DOHH2 (cell line): Measurements from ENCODE around the gene CDH4.

ENCODE experiments used
- H3F3A ChIP-seq: fragments of 200-600 bp; sonication (generic), shearing (Covaris generic); 2 replicates; pipeline ENCODE4 v1.6.0; 2016; ENCODE audit warnings: antibody characterized with exemption, mild to moderate bottlenecking; ENCODE audit not compliant: control insufficient read depth, insufficient read depth
- H3K27ac ChIP-seq: fragments of 200-600 bp; sonication (generic); 2 replicates; pipeline ENCODE4 v1.5.1; 2014; ENCODE audit warnings: low read depth, mild to moderate bottlenecking, low read length, moderate library complexity
- H3K27me3 ChIP-seq: fragments of 200-600 bp; sonication (generic); 2 replicates; pipeline ENCODE4 v1.6.1; 2014; ENCODE audit warnings: mild to moderate bottlenecking, low read length, mixed read lengths; ENCODE audit not compliant: control insufficient read depth
- H3K36me3 ChIP-seq: fragments of 200-600 bp; sonication (generic); 2 replicates; pipeline ENCODE4 v1.6.1; 2014; ENCODE audit warnings: mild to moderate bottlenecking, low read length, moderate library complexity, mixed read lengths; ENCODE audit not compliant: control insufficient read depth
- H3K4me1 ChIP-seq: fragments of 200-600 bp; sonication (generic); 2 replicates; pipeline ENCODE4 v1.6.1; 2014; ENCODE audit warnings: mild to moderate bottlenecking, low read length, mixed read lengths; ENCODE audit not compliant: control insufficient read depth
- H3K4me2 ChIP-seq: fragments of 200-600 bp; sonication (generic); 2 replicates; pipeline ENCODE4 v1.6.0; 2014; ENCODE audit warnings: mild to moderate bottlenecking, low read length, moderate library complexity
- H3K4me3 ChIP-seq: fragments of 200-600 bp; sonication (generic); 2 replicates; pipeline ENCODE4 v1.5.1; 2014; ENCODE audit warnings: mild to moderate bottlenecking, low read length, mixed read lengths
- H3K79me2 ChIP-seq: fragments of 200-600 bp; sonication (generic); 2 replicates; pipeline ENCODE4 v1.6.1; 2014; ENCODE audit warnings: mild to moderate bottlenecking, low read length, mixed read lengths; ENCODE audit not compliant: control insufficient read depth
- H3K9me2 ChIP-seq: fragments of 200-600 bp; sonication (generic); replicated peaks from 2 replicates; pipeline ENCODE4 v1.6.1; 2014; ENCODE audit warnings: mild to moderate bottlenecking, low read length, mixed read lengths; ENCODE audit not compliant: control insufficient read depth
- H3K9me3 ChIP-seq: fragments of 200-600 bp; sonication (generic); 2 replicates; pipeline ENCODE4 v1.6.1; 2014; ENCODE audit warnings: antibody characterized with exemption, low read length, mixed read lengths; ENCODE audit not compliant: control insufficient read depth, insufficient read depth
- H4K20me1 ChIP-seq: fragments of 200-600 bp; sonication (generic); 2 replicates; pipeline ENCODE4 v1.6.0; 2014; ENCODE audit warnings: low read depth, mild to moderate bottlenecking, antibody characterized with exemption, low read length, moderate library complexity; ENCODE audit not compliant: control insufficient read depth, insufficient read depth
- EZH2phosphoT487 ChIP-seq: fragments of 200-600 bp; sonication (generic); IDR thresholded peaks from 2 replicates; pipeline ENCODE4 v1.6.1; 2017; ENCODE audit warnings: borderline replicate concordance, mild to moderate bottlenecking, antibody characterized with exemption, low read length, moderate library complexity, mixed read lengths
- TF ChIP-seq, protein P1 (sequence below): fragments of 200-600 bp; sonication (generic); IDR thresholded peaks from one replicate; pipeline ENCODE4 v1.5.1; 2014; ENCODE audit warnings: antibody characterized with exemption, mild to moderate bottlenecking, low read depth, low read length; ENCODE audit not compliant: poor library complexity, severe bottlenecking

CDH4 gene

DNA sequence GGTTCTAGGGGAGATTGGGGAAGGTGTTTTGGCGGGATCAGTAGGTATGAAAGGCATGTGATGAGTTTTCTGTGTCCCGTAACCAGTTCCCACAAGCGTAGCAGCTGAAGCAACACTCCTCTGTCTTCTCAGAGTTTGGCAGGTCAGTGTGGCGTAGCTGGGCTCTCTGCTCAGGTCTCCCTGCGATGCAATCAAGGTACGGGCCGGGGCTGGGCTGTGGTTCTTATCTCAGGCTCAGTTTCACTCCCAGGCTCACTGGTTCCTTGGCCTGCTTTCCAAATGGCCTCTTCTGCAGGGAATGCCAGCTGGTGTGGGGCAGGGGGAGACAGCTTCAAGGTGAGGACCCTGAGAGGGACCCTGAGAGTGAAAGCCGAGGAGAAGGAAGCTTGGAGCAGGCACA is 280.7 kb downstream of the CDH4 start:
- H3K4me1 ChIP-seq = no peaks in the 10 kb centered on the region
- H3K79me2 ChIP-seq = no peaks in the 10 kb centered on the region
- no peaks in the 10 kb centered on the region for H3K9me3 ChIP-seq
- no peaks in the 10 kb centered on the region for H3K36me3 ChIP-seq
- TF ChIP-seq EZH2phosphoT487 = no peak
- TF ChIP-seq, protein P1, sequence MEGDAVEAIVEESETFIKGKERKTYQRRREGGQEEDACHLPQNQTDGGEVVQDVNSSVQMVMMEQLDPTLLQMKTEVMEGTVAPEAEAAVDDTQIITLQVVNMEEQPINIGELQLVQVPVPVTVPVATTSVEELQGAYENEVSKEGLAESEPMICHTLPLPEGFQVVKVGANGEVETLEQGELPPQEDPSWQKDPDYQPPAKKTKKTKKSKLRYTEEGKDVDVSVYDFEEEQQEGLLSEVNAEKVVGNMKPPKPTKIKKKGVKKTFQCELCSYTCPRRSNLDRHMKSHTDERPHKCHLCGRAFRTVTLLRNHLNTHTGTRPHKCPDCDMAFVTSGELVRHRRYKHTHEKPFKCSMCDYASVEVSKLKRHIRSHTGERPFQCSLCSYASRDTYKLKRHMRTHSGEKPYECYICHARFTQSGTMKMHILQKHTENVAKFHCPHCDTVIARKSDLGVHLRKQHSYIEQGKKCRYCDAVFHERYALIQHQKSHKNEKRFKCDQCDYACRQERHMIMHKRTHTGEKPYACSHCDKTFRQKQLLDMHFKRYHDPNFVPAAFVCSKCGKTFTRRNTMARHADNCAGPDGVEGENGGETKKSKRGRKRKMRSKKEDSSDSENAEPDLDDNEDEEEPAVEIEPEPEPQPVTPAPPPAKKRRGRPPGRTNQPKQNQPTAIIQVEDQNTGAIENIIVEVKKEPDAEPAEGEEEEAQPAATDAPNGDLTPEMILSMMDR = no peak
- no peak overlapping the region for H3K4me3 ChIP-seq
- no peaks in the 10 kb centered on the region for H3K9me2 ChIP-seq
- H3F3A ChIP-seq = no peaks in the 10 kb centered on the region
- no peaks in the 10 kb centered on the region for H4K20me1 ChIP-seq
- no peak overlapping the region for H3K27ac ChIP-seq
- no peaks in the 10 kb centered on the region for H3K27me3 ChIP-seq
- no peak overlapping the region for H3K4me2 ChIP-seq

DNA sequence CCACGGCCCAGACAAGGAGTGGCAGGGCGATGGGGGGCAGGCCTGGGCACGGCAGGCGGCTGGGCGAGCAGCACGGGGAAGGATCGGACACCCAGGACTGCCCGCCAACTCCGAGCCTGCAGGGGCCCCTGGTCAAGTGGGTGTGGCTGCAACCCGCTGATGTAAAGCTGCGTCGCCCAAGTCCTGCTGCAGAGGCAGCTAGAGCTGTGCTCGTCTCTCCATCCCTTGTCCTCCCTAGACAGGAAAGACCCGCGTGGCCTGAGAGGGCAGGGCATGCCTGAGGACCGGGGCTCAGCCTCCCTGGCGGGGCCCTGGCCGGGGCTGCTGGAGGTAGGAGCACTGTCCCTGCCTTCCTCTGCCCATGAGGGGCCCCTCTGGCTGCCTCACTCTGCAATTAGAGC is 281.2 kb downstream of the CDH4 start:
- Histone ChIP-seq H3K27ac (no peak overlapping the region), H3K4me3 (no peak overlapping the region), H4K20me1 (no peaks in the 10 kb centered on the region), H3K79me2 (no peaks in the 10 kb centered on the region), H3K9me3 (no peaks in the 10 kb centered on the region), H3F3A (no peaks in the 10 kb centered on the region), H3K27me3 (no peaks in the 10 kb centered on the region), H3K4me2 (no peak overlapping the region), H3K4me1 (no peaks in the 10 kb centered on the region), H3K36me3 (no peaks in the 10 kb centered on the region), H3K9me2 (no peaks in the 10 kb centered on the region)
- TF ChIP-seq, protein P1 = no peak
- TF ChIP-seq EZH2phosphoT487 = no peak

DNA sequence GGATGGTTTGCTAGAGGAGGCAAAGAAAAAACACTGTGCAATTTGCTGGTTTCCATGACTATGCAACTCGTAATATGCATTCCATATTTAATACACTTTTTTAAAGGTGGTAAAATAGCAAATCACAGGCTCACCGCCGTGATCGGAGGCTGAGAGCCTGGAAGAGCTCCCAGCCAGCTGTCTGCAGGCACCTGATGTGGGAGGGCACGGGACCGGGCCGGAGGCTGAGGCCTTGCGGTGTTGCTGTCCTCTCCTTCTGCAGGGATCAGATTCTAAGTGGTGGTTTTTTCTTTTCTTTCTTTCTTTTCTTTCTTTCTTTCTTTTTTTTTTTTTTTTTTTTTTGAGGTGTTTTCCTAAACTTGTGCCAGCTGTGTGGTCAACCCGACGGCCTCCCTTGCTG is 282.3 kb downstream of the CDH4 start:
- Histone ChIP-seq H3K36me3 (no peaks in the 10 kb centered on the region), H3K9me2 (no peaks in the 10 kb centered on the region), H3K9me3 (no peaks in the 10 kb centered on the region), H3K4me3 (no peak overlapping the region), H3K4me1 (no peaks in the 10 kb centered on the region), H3K27ac (no peak overlapping the region), H3F3A (no peaks in the 10 kb centered on the region), H4K20me1 (no peaks in the 10 kb centered on the region), H3K27me3 (no peaks in the 10 kb centered on the region), H3K4me2 (no peak overlapping the region), H3K79me2 (no peaks in the 10 kb centered on the region)
- TF ChIP-seq, protein P1 = no peak
- TF ChIP-seq EZH2phosphoT487 = no peak

DNA sequence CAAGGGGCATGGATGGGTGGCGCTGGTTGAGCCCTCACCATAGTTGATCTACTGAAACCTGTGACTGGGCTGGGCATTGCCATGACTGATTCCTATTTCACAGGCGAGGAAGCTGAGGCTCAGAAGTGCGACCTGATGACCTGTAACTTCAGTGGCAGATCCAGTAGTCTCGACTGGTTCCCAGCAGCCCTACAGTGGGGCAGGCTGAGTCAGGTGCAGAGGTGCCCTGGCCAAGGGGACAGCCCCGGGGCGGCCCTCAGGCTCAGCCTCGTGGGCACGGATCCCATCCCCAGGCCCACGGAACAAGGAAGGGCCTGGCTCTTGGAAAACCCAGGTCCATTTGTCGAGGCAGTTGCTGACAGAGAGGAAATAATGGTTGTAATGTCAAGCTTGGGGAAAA is 283.0 kb downstream of the CDH4 start:
- no peaks in the 10 kb centered on the region for H3F3A ChIP-seq
- H3K4me2 ChIP-seq = no peak overlapping the region
- no peaks in the 10 kb centered on the region for H3K36me3 ChIP-seq
- no peak overlapping the region for H3K27ac ChIP-seq
- H3K9me2 ChIP-seq = no peaks in the 10 kb centered on the region
- no peaks in the 10 kb centered on the region for H3K4me1 ChIP-seq
- H3K4me3 ChIP-seq = no peak overlapping the region
- TF ChIP-seq, protein P1 = no peak
- TF ChIP-seq EZH2phosphoT487 = no peak
- H4K20me1 ChIP-seq = no peaks in the 10 kb centered on the region
- H3K27me3 ChIP-seq = no peaks in the 10 kb centered on the region
- H3K9me3 ChIP-seq = no peaks in the 10 kb centered on the region
- no peaks in the 10 kb centered on the region for H3K79me2 ChIP-seq
